Keratinocyte (primary cell): Measurements from ENCODE around the gene DDX39B. TPM values are rescaled to one million over a fixed set of nuclear protein-coding genes. Genes with fewer than 3 reads are reported as not detected.

ENCODE experiments used
- DNase-seq: peaks from one replicate; pipeline ENCODE4 v3.0.0-alpha.2; 2011; ENCODE audit warnings: low read depth, missing footprints, low spot score
- FAIRE-seq: peaks from 2 replicates; lab custom pipeline; 2011; peaks lifted over from hg19 to GRCh38; lab: Jason Lieb, UNC
- H2AFZ ChIP-seq: 2 replicates; pipeline ENCODE4 v1.6.0; 2012; ENCODE audit warnings: low read length, control low read depth, inconsistent platforms; ENCODE audit not compliant: control insufficient read depth
- H3K27ac ChIP-seq: 2 replicates; pipeline ENCODE4 v1.5.1; 2011; ENCODE audit warnings: low read length; ENCODE audit not compliant: control insufficient read depth, insufficient read depth
- H3K27me3 ChIP-seq: 3 replicates; pipeline ENCODE4 v1.6.0; 2011; ENCODE audit warnings: low read length; ENCODE audit not compliant: control insufficient read depth, insufficient read depth; ENCODE audit errors: extremely low read depth
- H3K36me3 ChIP-seq, 2 experiments: 2 replicates in 1 of 2; 3 replicates in 1 of 2; pipeline ENCODE4 v1.5.1; 2011; ENCODE audit warnings: low read length in 2 of 2, mild to moderate bottlenecking in 1 of 2; ENCODE audit not compliant: control insufficient read depth in 2 of 2, insufficient read depth in 2 of 2; ENCODE audit errors: extremely low read depth in 1 of 2
- H3K4me1 ChIP-seq: 3 replicates; pipeline ENCODE4 v1.5.1; 2011; ENCODE audit warnings: low read length; ENCODE audit not compliant: control insufficient read depth, insufficient read depth; ENCODE audit errors: extremely low read depth
- H3K4me2 ChIP-seq: 3 replicates; pipeline ENCODE4 v1.6.0; 2011; ENCODE audit warnings: low read depth, low read length; ENCODE audit not compliant: control insufficient read depth, insufficient read depth; ENCODE audit errors: extremely low read depth
- H3K4me3 ChIP-seq, 3 experiments: fragments of 200-600 bp in 1 of 3; sonication (generic) in 1 of 3; 2 replicates in 2 of 3; 3 replicates in 1 of 3; pipeline ENCODE4 v1.5.1; 2011 to 2016; ENCODE audit warnings: low read length in 3 of 3, mild to moderate bottlenecking in 3 of 3, control low read depth in 2 of 3, inconsistent platforms in 1 of 3, low read depth in 1 of 3, mixed read lengths in 1 of 3, mixed run types in 1 of 3, moderate library complexity in 1 of 3; ENCODE audit not compliant: control insufficient read depth in 2 of 3, insufficient read depth in 2 of 3; ENCODE audit errors: extremely low read depth in 1 of 3
- H3K79me2 ChIP-seq: 2 replicates; pipeline ENCODE4 v1.6.0; 2012; ENCODE audit warnings: low read length; ENCODE audit not compliant: control insufficient read depth, insufficient read depth
- H3K9ac ChIP-seq: 3 replicates; pipeline ENCODE4 v1.6.0; 2011; ENCODE audit warnings: low read length; ENCODE audit not compliant: control insufficient read depth, insufficient read depth; ENCODE audit errors: extremely low read depth
- H3K9me1 ChIP-seq: 3 replicates; pipeline ENCODE4 v1.6.0; 2011; ENCODE audit warnings: low read length; ENCODE audit not compliant: control insufficient read depth, insufficient read depth; ENCODE audit errors: extremely low read depth
- H3K9me3 ChIP-seq: 2 replicates; pipeline ENCODE4 v1.5.1; 2012; ENCODE audit warnings: low read depth, low read length; ENCODE audit not compliant: control insufficient read depth
- H4K20me1 ChIP-seq: 3 replicates; pipeline ENCODE4 v1.6.0; 2011; ENCODE audit warnings: low read length; ENCODE audit not compliant: control insufficient read depth, insufficient read depth; ENCODE audit errors: extremely low read depth
- CTCF ChIP-seq, 3 experiments: IDR thresholded peaks in 1 of 3; conservative IDR thresholded peaks in 1 of 3; optimal IDR thresholded peaks in 1 of 3; 2 replicates in 2 of 3; 3 replicates in 1 of 3; pipeline versions ENCODE3 to v1.5.1; 2011; ENCODE audit warnings: low read length in 3 of 3, mild to moderate bottlenecking in 3 of 3, moderate library complexity in 2 of 3, control low read depth in 1 of 3, inconsistent platforms in 1 of 3; ENCODE audit not compliant: insufficient read depth in 2 of 3; ENCODE audit errors: extremely low read depth in 1 of 3
- EZH2 ChIP-seq: IDR thresholded peaks from one replicate; pipeline ENCODE4 v1.6.1; 2012; ENCODE audit warnings: inconsistent platforms, mild to moderate bottlenecking, low read length, moderate library complexity
- dilution Hi-C: fragments of 300-500 bp; cut with MboI; formaldehyde crosslinking; loops from one replicate; pipeline ENCODE4 v1.7.0; 2020; ENCODE audit warnings: low sequenced_read_pairs; ENCODE audit not compliant: extremely low pct_ligation_motif_present
- polyA plus RNA-seq, 5 experiments: library from polyadenylated mRNA; depleted of rRNA in 3 of 5; stranded (reverse) in 3 of 5; stranded (forward) in 1 of 5; unstranded in 1 of 5; fragments of >200 nt; gene quantifications; 1 replicate in 1 of 5; 2 replicates in 3 of 5; 3 replicates in 1 of 5; pipeline versions ENCODE4 v1.2.1 to v1.2.3, GENCODE V29; 2011 to 2012; ENCODE audit warnings: missing spikeins in 2 of 5, low read depth in 1 of 5, low replicate concordance in 1 of 5

DDX39B gene
- polyA plus RNA-seq, 1 donor (not counting 4 experiments of a cell fraction or from before 2014, with no cell fraction given): 314 TPM

DNA sequence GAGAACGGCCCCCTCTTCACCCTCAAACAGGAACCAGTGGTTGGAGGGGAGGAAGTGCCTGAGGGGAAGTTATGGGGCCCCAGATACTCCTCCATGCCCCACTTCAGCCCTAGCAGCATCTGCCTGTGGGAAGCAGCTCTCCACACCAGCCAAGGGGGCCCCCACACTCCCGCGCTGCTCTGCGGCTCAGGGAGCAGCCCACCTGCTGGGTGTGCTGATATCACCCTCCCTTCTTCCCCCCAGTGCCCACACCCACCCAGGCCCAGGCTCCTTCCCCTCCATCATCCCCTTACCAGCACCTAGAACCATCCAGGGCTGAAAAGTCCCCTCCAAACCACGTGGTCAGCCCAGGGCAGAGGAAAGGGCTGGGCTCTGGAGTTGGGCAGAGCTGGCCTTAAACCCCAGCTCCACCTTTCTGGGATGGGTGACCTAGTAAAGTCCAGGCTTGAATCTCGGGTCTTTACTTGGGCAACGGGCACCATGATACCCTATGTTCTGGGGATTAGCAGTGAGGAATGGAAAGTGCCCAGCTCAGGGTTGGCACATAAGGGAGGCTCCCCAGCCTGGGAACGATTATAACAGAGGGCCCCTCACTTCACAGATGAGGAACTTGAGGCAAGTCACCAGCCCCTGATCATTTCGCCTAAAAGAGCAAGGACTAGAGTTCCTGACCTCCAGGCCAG is 44.9 kb upstream of the DDX39B start:
- Histone ChIP-seq H3K4me3 (no peak overlapping the region), H3K27me3 (peaks cover 3% of the 10 kb centered on the region), H2AFZ (no peak overlapping the region), H3K4me2 (no peak overlapping the region), H3K27ac (no peak overlapping the region), H3K79me2 (no peaks in the 10 kb centered on the region), H4K20me1 (no peaks in the 10 kb centered on the region), H3K4me1 (peaks cover under 1% of the 10 kb centered on the region), H3K9ac (no peak overlapping the region), H3K9me1 (no peaks in the 10 kb centered on the region), H3K9me3 (no peaks in the 10 kb centered on the region), H3K36me3 (no peaks in the 10 kb centered on the region)
- dilution Hi-C loops: no loop called here
- no peak for FAIRE-seq
- no peak for DNase-seq
- no peak for TF ChIP-seq EZH2
- TF ChIP-seq CTCF (optimal IDR thresholded peaks at IDR 0.05 in 1 of 3, IDR thresholded peaks at IDR 0.05 in 1 of 3, conservative IDR thresholded peaks at IDR 0.05 in 1 of 3; ENCODE audit: extremely low read depth in 1 of 3, insufficient read depth in 2 of 3, low read length in 3 of 3): no peak

GRCh38 chr6:31586008-31586407 is 44.2 kb upstream of the DDX39B start, which contains the start of gene LST1:
TSS of gene LST1 (plus strand) at chr6:31586277. CDS start at chr6:31587300, 1,023 bp downstream.
- Histone ChIP-seq H4K20me1 (no peaks in the 10 kb centered on the region), H3K27me3 (peaks cover 3% of the 10 kb centered on the region), H3K9me3 (no peaks in the 10 kb centered on the region), H3K36me3 (no peaks in the 10 kb centered on the region), H3K79me2 (no peaks in the 10 kb centered on the region), H3K4me3 (no peak within 1 kb of the TSS), H3K9me1 (no peaks in the 10 kb centered on the region), H2AFZ (no peak within 1 kb of the TSS), H3K27ac (no peak within 1 kb of the TSS), H3K4me2 (no peak within 1 kb of the TSS), H3K4me1 (peaks cover 4% of the 10 kb centered on the region), H3K9ac (no peak within 1 kb of the TSS)
- dilution Hi-C loops: no loop called here
- TF ChIP-seq CTCF (optimal IDR thresholded peaks at IDR 0.05 in 1 of 3, IDR thresholded peaks at IDR 0.05 in 1 of 3, conservative IDR thresholded peaks at IDR 0.05 in 1 of 3; ENCODE audit: extremely low read depth in 1 of 3, insufficient read depth in 2 of 3, low read length in 3 of 3) (no peak), EZH2 (no peak)
- FAIRE-seq (no peak), DNase-seq (no peak)
